Measurements from ENCODE around the gene TGFB1. TPM values are rescaled to one million over a fixed set of nuclear protein-coding genes. Genes with fewer than 3 reads are reported as not detected.
A peak's percentile ranks its signal among the peaks of the same experiment; 100 is the strongest.

TGFB1 gene
- total RNA-seq, 1 donor from 2014 or later: 20.8 TPM

- no peak for DNase-seq (ENCODE audit: low read depth in 2 of 2)
These were observed 31.3 kb downstream of the TGFB1 start for GRCh38 chr19:41322451-41322850.

- DNase-seq (ENCODE audit: low read depth in 2 of 2): peak in 1 of 2 donors; percentile 81
These were observed 32.0 kb downstream of the TGFB1 start for GRCh38 chr19:41321600-41322270.

GRCh38 chr19:41321204-41321599 lies 32.5 kb downstream of the TGFB1 start:
- DNase-seq (ENCODE audit: low read depth in 2 of 2): no peak

- DNase-seq (ENCODE audit: low read depth in 2 of 2): no peak
These were observed 33.2 kb downstream of the TGFB1 start for GRCh38 chr19:41320568-41320967.

GRCh38 chr19:41320185-41320518 lies 33.6 kb downstream of the TGFB1 start:
- DNase-seq (ENCODE audit: low read depth in 2 of 2): no peak

GRCh38 chr19:41319500-41320184 lies 34.1 kb downstream of the TGFB1 start:
- no peak for DNase-seq (ENCODE audit: low read depth in 2 of 2)

- no peak for DNase-seq (ENCODE audit: low read depth in 2 of 2)
These were observed 34.8 kb downstream of the TGFB1 start for GRCh38 chr19:41318696-41319499.

- DNase-seq (ENCODE audit: low read depth in 2 of 2): no peak
These were observed 37.3 kb downstream of the TGFB1 start for GRCh38 chr19:41316306-41316920.

- DNase-seq (ENCODE audit: low read depth in 2 of 2): no peak
These were observed 42.1 kb downstream of the TGFB1 start for GRCh38 chr19:41311613-41312012.

GRCh38 chr19:41311072-41311471 lies 42.6 kb downstream of the TGFB1 start:
- DNase-seq (ENCODE audit: low read depth in 2 of 2): no peak

GRCh38 chr19:41310033-41310831 lies 43.5 kb downstream of the TGFB1 start, which contains the start of gene CCDC97:
Gene CCDC97 (plus strand): TSS chr19:41310172. CDS start chr19:41310311, 139 bp downstream.
- DNase-seq (ENCODE audit: low read depth in 2 of 2): peak; percentile 75 to 89

- no peak for DNase-seq (ENCODE audit: low read depth in 2 of 2)
These were observed 44.3 kb downstream of the TGFB1 start for GRCh38 chr19:41309180-41310032.

- peak; percentile 74 to 89 for DNase-seq (ENCODE audit: low read depth in 2 of 2)
These were observed 45.1 kb downstream of the TGFB1 start for GRCh38 chr19:41308450-41309179.

- no peak for DNase-seq (ENCODE audit: low read depth in 2 of 2)
These were observed 45.7 kb downstream of the TGFB1 start for GRCh38 chr19:41307954-41308449.

GRCh38 chr19:41307090-41307875 lies 46.4 kb downstream of the TGFB1 start:
- DNase-seq (ENCODE audit: low read depth in 2 of 2): no peak

GRCh38 chr19:41305927-41306793 lies 47.6 kb downstream of the TGFB1 start:
- DNase-seq (ENCODE audit: low read depth in 2 of 2): no peak

GRCh38 chr19:41304706-41305483 lies 48.8 kb downstream of the TGFB1 start:
- DNase-seq (ENCODE audit: low read depth in 2 of 2): peak in 1 of 2 donors; percentile 69

Data from dermis microvascular lymphatic vessel endothelial cell (primary cell).